SH-SY5Y (cell line): ENCODE results near the gene RNGTT.

ENCODE experiments used
- GATA2 ChIP-seq: IDR thresholded peaks from 2 replicates; pipeline ENCODE4 v1.6.1; 2011; ENCODE audit warnings: mild to moderate bottlenecking, low read depth, low read length
- GATA3 ChIP-seq: IDR thresholded peaks from 2 replicates; pipeline ENCODE4 v1.6.1; 2011; ENCODE audit warnings: low read depth, mild to moderate bottlenecking, low read length, moderate library complexity

DNA sequence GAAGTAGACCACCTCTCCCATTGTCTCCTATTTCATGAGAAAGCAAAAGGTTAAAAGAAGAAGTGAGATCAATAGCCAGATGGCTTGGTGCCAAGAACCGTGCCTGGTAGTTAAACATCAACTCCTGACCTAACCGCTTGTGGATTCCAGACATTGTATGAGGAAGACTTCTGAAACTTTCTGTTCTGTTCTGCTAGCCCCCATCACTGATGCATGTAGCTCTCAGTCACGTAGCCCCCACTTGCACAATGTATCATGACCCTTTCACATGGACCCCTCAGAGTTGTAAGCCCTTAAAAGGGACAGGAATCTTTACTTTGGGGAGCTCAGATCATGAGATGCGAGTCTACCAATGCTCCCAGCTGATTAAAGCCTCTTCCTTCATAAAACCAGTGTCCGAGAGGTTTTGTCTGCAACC lies 301.2 kb downstream of the RNGTT start:
- TF ChIP-seq GATA2: no peak
- TF ChIP-seq GATA3: no peak
